NCI-H128 (cell line): ENCODE measurements around the gene NTM.

Experiments used
- DNase-seq: peaks from one replicate; lab custom pipeline; 2025; ENCODE audit not compliant: unreplicated experiment; lab: John Stamatoyannopoulos, UW

NTM gene

DNA sequence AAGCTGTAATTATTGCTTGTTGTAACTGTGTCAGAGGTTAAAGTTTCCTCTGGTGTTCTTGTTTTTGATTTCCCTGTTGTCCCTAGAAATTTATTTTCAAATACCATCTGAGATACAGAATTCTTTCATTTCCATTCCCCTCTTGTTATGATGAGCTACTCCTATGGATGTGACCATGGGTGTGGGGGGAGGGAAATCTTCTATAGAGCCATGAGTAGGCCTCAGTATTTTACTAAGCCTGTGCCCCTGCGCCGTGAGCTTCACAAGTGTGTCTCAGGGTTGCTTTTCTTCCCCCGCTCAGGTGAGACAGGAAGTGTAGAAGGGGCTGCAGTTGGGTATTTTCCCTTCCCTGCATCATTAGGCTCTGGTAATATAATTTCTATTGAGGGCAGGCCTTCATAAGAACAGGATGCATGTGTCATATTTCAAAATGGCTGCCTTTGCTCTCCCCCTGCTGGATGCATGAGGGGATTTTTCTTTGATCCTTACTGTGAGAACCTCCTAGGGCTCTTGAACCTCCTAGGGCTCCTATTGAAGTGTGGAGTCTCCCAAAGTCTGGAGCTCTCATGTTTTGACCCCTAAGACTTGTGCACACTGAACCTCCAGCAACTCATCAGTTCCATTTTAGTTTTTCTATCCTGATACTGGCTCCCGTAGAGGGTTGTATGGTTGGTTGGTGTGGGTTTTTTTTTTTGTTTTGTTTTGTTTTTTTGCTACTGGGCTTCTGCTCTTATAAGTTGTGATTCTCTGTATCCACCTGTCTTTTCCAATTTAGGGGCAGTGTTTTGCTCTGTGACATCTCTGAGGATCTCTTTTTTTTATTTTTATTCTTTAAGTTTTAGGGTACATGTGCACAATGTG lies 658.2 kb downstream of the NTM start:
- DNase-seq: no peak

- DNase-seq: no peak
Observed at GRCh38 chr11:132030896-132031295, 660.5 kb downstream of the NTM start.

DNA sequence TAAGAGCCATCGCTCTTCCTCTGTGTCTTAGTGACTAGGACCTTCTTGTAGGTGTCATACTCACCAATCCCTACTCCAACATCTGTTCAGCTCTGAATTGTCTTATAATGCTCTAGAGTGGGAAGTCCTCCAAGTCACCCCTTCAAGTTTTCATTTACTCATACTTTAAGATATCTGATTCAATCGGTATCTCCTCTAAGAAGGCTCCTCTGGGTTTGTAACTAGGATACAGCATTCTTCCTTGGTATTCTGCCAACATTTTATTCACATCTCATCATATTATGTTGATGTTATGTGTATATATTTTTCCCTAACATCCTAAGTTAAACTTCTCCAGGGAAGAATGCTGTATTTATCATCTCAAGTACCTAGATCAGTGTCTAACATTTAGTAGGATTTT lies 662.1 kb downstream of the NTM start:
- DNase-seq: no peak

DNA sequence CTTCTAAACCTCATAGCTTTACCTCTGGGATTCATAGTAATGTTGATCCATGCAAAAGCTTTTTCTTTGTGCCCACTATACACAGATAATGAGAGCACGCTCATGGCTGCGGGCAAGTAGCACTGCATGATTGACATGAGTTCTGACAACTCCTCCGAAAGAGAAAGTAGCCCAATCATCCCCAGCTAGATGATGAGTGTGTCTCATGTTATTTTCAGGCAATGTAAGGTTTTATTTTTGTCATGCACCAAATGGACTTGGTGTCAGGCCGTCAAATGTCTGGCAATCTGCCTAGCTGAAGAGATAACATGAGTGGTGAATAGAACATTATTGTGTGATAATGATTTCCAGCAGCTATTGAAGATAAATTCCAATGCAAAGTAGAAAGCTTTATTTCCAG lies 662.6 kb downstream of the NTM start:
- DNase-seq: no peak

- DNase-seq: no peak
Observed at GRCh38 chr11:132035228-132035627, 664.8 kb downstream of the NTM start.

DNA sequence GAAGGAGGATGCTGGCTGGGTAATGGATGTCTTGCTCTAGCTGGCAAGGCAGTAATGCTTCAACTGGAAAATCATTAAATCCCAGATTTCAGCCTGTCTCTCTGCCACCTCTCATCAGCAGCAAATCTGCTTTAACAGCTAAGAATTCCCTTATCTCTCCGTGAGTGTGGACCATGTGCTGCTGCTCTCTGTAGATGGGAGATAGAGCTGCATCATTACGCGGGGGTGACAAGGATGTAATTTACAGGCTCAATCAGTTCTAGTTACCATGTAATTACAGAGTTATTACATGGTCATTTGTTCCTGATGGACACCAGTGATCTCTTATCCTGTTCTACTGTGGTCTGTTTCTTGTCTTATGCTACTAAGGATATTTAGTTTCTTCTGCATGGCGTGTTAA lies 665.4 kb downstream of the NTM start:
- no peak for DNase-seq

GRCh38 chr11:132036220-132036619 lies 665.8 kb downstream of the NTM start:
- no peak for DNase-seq

DNA sequence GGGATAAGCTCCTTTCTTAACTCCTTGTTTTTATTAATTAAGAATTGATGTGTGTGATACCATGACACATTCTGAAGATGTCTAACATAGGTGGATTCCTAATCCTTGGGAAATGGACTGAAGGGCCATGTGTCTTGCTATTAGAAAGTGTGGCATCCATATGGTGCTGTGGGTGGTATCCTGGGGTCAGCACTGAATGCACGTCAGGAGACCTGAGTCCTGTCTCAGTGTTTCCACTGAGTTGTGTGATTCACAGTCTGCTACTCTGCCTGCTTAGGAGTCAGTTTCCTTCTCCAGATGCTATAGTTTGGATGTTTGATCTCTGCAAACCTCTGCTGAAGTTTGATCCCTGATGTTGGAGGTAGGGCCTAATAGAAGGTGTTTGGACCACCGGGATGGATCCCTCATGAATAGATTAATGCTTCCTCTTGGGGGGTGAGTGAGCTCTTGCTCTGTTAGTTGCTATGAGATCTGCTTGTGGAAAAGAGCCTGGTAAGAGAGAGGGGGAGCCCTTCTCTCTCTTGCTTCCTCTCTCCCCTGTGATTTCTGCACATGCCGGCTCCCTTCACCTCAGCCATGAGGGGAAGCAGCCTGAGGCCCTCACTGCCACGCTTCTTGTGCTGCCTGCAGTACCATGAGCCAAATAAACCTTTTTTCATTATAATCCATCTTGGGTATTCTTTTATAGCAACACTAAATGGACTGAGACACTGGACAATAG lies 666.5 kb downstream of the NTM start:
- no peak for DNase-seq

- no peak for DNase-seq
Observed at GRCh38 chr11:132037467-132037862, 667.0 kb downstream of the NTM start.

DNA sequence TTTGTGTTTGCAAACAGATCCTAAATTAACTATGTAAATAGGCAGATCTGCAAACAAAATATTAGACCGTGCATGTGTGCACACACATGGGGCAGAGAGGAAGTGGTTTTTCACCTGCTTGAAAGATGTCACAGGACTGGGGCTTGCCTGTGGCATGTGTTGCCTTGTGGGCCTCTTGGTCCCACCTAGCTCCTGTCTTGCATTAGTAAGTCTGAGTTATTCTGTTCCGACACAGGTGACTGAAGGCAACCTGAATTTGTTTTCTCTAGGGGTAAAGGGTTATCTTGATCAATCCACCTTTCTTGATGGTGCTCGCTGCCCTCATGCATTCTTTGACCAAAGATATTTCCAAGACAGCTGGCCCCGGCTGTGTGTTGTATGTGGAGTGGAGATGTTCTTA lies 667.5 kb downstream of the NTM start:
- DNase-seq: no peak

DNA sequence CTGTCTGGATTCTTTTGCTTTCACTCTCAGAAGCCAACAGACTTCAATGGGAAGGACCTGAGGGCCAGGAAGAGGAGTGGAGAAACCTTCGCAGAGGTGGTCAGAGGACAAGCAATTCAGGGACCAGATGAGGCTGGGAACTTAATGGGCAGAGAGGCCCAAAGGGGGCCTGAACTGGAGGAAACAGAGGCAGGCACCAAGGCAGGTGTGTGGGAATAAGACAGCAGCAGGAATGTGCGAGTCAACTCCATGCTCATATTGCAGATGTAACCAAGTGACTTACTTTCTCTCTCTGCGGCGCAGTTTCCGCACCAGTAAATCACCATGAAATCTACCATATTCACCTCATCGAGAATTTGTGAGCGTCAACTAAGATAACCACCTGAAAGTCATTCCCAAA lies 669.1 kb downstream of the NTM start:
- DNase-seq: no peak

GRCh38 chr11:132042296-132042695 lies 671.9 kb downstream of the NTM start:
- no peak for DNase-seq

GRCh38 chr11:132043714-132044113 lies 673.3 kb downstream of the NTM start:
- DNase-seq: no peak

- DNase-seq: no peak
Observed at GRCh38 chr11:132045107-132045506, 674.7 kb downstream of the NTM start.

GRCh38 chr11:132046288-132046865 lies 676.0 kb downstream of the NTM start:
- no peak for DNase-seq

GRCh38 chr11:132047167-132047566 lies 676.8 kb downstream of the NTM start:
- no peak for DNase-seq

- DNase-seq: no peak
Observed at GRCh38 chr11:132048040-132048439, 677.6 kb downstream of the NTM start.

GRCh38 chr11:132049205-132049604 lies 678.8 kb downstream of the NTM start:
- no peak for DNase-seq

DNA sequence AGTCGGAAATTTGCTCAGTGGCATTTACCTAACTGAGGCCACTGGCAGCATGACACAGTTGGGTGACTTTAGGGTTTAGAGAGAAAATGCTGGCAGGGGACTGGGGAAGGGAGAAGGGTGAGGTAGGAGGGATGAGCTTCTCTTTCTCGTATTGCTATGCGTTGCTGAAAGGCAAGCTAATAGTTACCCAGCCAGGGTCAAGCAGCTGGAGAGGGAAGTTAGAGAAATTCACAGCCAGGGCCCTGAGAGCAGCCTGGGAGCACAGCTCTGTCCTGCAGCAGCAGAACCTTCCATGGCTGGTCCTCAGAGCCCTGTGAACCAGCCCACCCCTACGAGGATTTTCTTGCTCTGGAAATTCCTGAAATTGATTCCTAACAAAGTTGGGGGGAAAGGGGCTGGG lies 679.6 kb downstream of the NTM start:
- DNase-seq: no peak

- no peak for DNase-seq
Observed at GRCh38 chr11:132050577-132051165, 680.3 kb downstream of the NTM start.

GRCh38 chr11:132051704-132052103 lies 681.3 kb downstream of the NTM start:
- DNase-seq: no peak

DNA sequence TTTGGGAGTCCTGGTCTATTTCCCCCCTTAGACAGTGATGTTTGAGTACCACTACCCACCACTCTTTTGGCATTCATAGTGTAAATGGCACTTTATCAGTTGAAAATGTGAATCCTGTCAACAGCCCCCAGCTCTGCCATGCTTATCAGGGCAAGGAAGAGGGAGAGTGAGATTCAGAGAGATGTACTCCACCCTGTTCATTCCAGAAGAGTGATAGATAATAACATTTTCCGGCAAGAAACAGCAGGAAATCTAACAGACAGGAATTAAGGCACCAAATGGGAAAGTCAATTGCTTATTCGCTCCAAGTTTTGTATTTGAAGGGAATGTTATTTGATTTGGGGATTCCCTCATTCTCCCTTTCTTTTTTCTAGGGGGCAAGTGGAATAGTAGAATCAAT lies 681.9 kb downstream of the NTM start:
- DNase-seq: no peak
